ENCODE measurements around the gene KIAA1549. TPM values are rescaled to one million over a fixed set of nuclear protein-coding genes. Genes with fewer than 3 reads are reported as not detected.

KIAA1549 gene
- total and polyA plus RNA-seq, 2 of the 4 experiments (the other 2 are of a cell fraction), result 1.3 to 3.3 TPM

DNA sequence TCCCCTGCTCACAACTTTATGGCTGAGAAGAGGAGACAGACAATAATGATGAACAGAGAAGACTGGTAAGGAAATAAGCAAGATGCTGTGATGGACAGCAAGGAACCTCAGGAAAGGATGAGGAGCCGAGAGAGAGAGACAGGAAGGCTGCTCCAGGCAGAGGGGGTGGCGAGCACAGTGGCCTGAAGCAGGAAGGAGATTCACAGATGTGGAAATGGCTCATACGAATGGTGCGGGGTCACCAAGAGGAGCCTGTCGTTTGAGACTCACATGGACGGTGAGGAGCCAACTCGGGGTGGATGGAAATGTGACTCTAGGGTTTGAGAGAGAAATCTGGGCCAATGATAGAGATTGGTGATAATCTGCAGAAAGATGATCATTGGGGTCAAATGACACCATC lies 43.7 kb downstream of the KIAA1549 start:
- Histone ChIP-seq H4K91ac (ENCODE audit: insufficient read depth, low read depth, low read length) (no peak overlapping the region), H3K4me2 (ENCODE audit: low read depth, low read length) (no peak overlapping the region), H3K27ac (ENCODE audit: insufficient read depth, low read length) (no peak overlapping the region), H2BK15ac (ENCODE audit: low read depth, low read length) (no peak overlapping the region), H3K9ac (ENCODE audit: low read depth, low read length) (no peak overlapping the region), H3K14ac (replicated peaks; ENCODE audit: low read depth, low read length) (no peak overlapping the region), H2AK9ac (replicated peaks; ENCODE audit: low read depth, low read length, poor library complexity) (no peak overlapping the region), H3K27me3 (ENCODE audit: control insufficient read depth, insufficient read depth, low read length) (no peaks in the 10 kb centered on the region), H3K23ac (ENCODE audit: low read depth, low read length) (no peak overlapping the region), H3K36me3 (ENCODE audit: control insufficient read depth, insufficient read depth, low read length) (no peaks in the 10 kb centered on the region), H3K9me1 (ENCODE audit: insufficient read depth, low read length) (no peaks in the 10 kb centered on the region), H4K5ac (ENCODE audit: low read depth, low read length) (no peak overlapping the region), H3K56ac (ENCODE audit: extremely low read depth, insufficient read depth, low read length) (no peak overlapping the region), H3K4me1 (ENCODE audit: control insufficient read depth, insufficient read depth, low read length) (peaks cover 7% of the 10 kb centered on the region), H3K18ac (ENCODE audit: low read depth, low read length) (no peak overlapping the region), H2BK20ac (ENCODE audit: low read depth, low read length) (no peak overlapping the region), H4K8ac (ENCODE audit: low read depth in 2 of 2, low read length in 2 of 2) (no peak overlapping the region), H2AK5ac (ENCODE audit: low read depth, low read length) (no peak overlapping the region; the same call in 1 of the 2 replicates), H2BK5ac (ENCODE audit: low read depth, low read length, poor library complexity, severe bottlenecking) (no peak overlapping the region), H3K9me3 (ENCODE audit: control insufficient read depth, insufficient read depth, low read length) (no peaks in the 10 kb centered on the region), H4K20me1 (ENCODE audit: insufficient read depth, low read length) (0 out of 2 replicates have a peak, but pooled peaks cover 5% of the 10 kb centered on the region), H2BK120ac (ENCODE audit: low read depth, low read length) (no peak overlapping the region), H3K4ac (ENCODE audit: low read depth, low read length) (no peak overlapping the region), H3K4me3 (ENCODE audit: insufficient read depth, low read depth, low read length) (no peak overlapping the region), H3K79me1 (ENCODE audit: low read depth in 1 of 2, low read length in 2 of 2) (peaks cover 5 to 7% of the 10 kb centered on the region in 2 experiments; a peak in 2 of 4 replicates), H2AFZ (replicated peaks; ENCODE audit: low read length, poor library complexity) (no peak overlapping the region)
- in situ Hi-C loops (cut with MboI; ENCODE audit: low sequenced_read_pairs), result no loop called here
- ChIA-PET POLR2A (ENCODE audit: unreplicated experiment) (no interaction called here), CTCF (no interaction called here)
- TF ChIP-seq RCOR1 (IDR thresholded peaks at IDR 0.05; ENCODE audit: insufficient replicate concordance, low read length) (no peak), RFX5 (IDR thresholded peaks at IDR 0.05; ENCODE audit: low read depth, low read length) (no peak), SMC3 (IDR thresholded peaks at IDR 0.05; ENCODE audit: low read depth, low read length) (no peak), MXI1 (IDR thresholded peaks at IDR 0.05; ENCODE audit: borderline replicate concordance, low read depth, low read length) (no peak), CHD1 (IDR thresholded peaks at IDR 0.05; ENCODE audit: low read depth, low read length) (no peak), RAD21 (IDR thresholded peaks at IDR 0.05; ENCODE audit: low read length) (no peak), CEBPB (IDR thresholded peaks at IDR 0.05; ENCODE audit: low read depth, low read length) (no peak), MAZ (IDR thresholded peaks at IDR 0.05; ENCODE audit: borderline replicate concordance, low read depth, low read length) (no peak), POLR2A (IDR thresholded peaks at IDR 0.05; ENCODE audit: low read depth, low read length) (no peak), NFE2L2 (IDR thresholded peaks at IDR 0.05; ENCODE audit: low read depth, low read length) (no peak), FOS (IDR thresholded peaks at IDR 0.05; ENCODE audit: low read depth, low read length) (no peak), BHLHE40 (IDR thresholded peaks at IDR 0.05; ENCODE audit: low read depth, low read length) (no peak)
- TF ChIP-seq, protein P1, sequence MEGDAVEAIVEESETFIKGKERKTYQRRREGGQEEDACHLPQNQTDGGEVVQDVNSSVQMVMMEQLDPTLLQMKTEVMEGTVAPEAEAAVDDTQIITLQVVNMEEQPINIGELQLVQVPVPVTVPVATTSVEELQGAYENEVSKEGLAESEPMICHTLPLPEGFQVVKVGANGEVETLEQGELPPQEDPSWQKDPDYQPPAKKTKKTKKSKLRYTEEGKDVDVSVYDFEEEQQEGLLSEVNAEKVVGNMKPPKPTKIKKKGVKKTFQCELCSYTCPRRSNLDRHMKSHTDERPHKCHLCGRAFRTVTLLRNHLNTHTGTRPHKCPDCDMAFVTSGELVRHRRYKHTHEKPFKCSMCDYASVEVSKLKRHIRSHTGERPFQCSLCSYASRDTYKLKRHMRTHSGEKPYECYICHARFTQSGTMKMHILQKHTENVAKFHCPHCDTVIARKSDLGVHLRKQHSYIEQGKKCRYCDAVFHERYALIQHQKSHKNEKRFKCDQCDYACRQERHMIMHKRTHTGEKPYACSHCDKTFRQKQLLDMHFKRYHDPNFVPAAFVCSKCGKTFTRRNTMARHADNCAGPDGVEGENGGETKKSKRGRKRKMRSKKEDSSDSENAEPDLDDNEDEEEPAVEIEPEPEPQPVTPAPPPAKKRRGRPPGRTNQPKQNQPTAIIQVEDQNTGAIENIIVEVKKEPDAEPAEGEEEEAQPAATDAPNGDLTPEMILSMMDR (conservative IDR thresholded peaks at IDR 0.05; ENCODE audit: low read depth, low read length), result no peak
- TF ChIP-seq, protein P2, sequence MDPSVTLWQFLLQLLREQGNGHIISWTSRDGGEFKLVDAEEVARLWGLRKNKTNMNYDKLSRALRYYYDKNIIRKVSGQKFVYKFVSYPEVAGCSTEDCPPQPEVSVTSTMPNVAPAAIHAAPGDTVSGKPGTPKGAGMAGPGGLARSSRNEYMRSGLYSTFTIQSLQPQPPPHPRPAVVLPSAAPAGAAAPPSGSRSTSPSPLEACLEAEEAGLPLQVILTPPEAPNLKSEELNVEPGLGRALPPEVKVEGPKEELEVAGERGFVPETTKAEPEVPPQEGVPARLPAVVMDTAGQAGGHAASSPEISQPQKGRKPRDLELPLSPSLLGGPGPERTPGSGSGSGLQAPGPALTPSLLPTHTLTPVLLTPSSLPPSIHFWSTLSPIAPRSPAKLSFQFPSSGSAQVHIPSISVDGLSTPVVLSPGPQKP (IDR thresholded peaks at IDR 0.05; ENCODE audit: borderline replicate concordance, low read depth, low read length), result no peak
- TF ChIP-seq, protein P3, sequence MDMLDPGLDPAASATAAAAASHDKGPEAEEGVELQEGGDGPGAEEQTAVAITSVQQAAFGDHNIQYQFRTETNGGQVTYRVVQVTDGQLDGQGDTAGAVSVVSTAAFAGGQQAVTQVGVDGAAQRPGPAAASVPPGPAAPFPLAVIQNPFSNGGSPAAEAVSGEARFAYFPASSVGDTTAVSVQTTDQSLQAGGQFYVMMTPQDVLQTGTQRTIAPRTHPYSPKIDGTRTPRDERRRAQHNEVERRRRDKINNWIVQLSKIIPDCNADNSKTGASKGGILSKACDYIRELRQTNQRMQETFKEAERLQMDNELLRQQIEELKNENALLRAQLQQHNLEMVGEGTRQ (IDR thresholded peaks at IDR 0.05; ENCODE audit: low read depth, low read length), result no peak
- WGBS, 2 experiments (ENCODE audit: extremely low coverage in 2 of 2, insufficient read length in 1 of 2), result 82% methylated on average over 6 of the region's 7 CpGs; no CpG with 5 or more reads in 1 of the 2 experiments
- DNase-seq (no peak), ATAC-seq (ENCODE audit: low read depth) (no peak)
- BruUV-seq (replicated peaks), result no TSS peak
- dilution Hi-C loops (cut with HindIII; ENCODE audit: low sequenced_read_pairs, unreplicated experiment), result no loop called here
- intact Hi-C loops (cut with micrococcal nuclease), result no loop called here
